Brain microvascular endothelial cell (primary cell): ENCODE measurements around the gene NCMAP.

Source experiments
- DNase-seq: peaks from one replicate; pipeline ENCODE4 v3.0.0-alpha.2; 2020
- H3K27ac ChIP-seq: fragments of 250-450 bp; sonication (Bioruptor Pico); 2 replicates; pipeline ENCODE4 v1.5.1; 2020; ENCODE audit warnings: mild to moderate bottlenecking, moderate library complexity
- H3K27me3 ChIP-seq: fragments of 250-450 bp; sonication (Bioruptor Pico); replicated peaks from 2 replicates; pipeline ENCODE4 v1.5.1; 2020; ENCODE audit warnings: mild to moderate bottlenecking
- H3K36me3 ChIP-seq: fragments of 250-450 bp; sonication (Bioruptor Pico); replicated peaks from 2 replicates; pipeline ENCODE4 v1.5.1; 2020; ENCODE audit warnings: mild to moderate bottlenecking
- H3K4me3 ChIP-seq: 2 replicates; pipeline ENCODE4 v1.5.1; 2011; ENCODE audit warnings: low read depth, mild to moderate bottlenecking, control low read depth, low read length, moderate library complexity
- in situ Hi-C: cut with HindIII; loops from 2 replicates; pipeline ENCODE4 v1.10.0; 2017; ENCODE audit warnings: low sequenced_read_pairs, low pct_ligation_motif_present
- TF ChIP-seq, protein P1 (sequence below): IDR thresholded peaks from 2 replicates; pipeline ENCODE4 v1.5.1; 2011; ENCODE audit warnings: low read depth, mild to moderate bottlenecking, moderate library complexity, low read length, control low read depth, inconsistent platforms; ENCODE audit errors: missing control alignments

NCMAP gene

DNA sequence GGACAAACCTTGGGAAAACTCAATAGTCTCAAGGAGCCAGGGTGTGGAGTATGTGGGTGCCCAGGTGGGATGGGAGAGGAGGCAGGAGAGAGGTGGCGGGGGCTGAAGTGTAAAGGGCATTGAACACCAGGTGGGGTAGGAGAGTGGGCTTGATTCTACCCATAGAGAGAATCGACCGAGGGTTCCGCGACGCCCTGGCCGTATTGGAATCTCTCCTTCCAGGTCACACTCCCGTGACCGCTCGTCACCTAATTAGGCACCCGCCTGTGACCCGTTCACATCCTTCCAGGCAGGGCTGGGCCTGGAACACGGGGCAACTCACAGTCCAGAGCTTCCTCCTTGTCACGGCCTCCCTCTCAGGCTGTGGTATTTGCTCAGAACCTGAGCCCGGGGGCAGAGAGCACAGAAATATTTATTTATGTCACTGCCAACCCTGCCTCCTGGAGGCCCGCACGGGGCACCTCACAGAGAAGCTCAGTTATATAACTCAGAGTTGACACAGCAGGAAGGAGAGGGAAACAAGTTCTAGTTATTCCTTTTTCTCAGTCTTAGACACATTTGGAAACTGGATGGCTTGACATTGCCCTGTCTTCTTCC lies 12.0 kb downstream of the NCMAP start:
- Histone ChIP-seq H3K27me3 (no peaks in the 10 kb centered on the region), H3K4me3 (no peak overlapping the region), H3K27ac (no peak overlapping the region), H3K36me3 (no peaks in the 10 kb centered on the region)
- in situ Hi-C loops = no loop called here
- no peak for DNase-seq
- TF ChIP-seq, protein P1, sequence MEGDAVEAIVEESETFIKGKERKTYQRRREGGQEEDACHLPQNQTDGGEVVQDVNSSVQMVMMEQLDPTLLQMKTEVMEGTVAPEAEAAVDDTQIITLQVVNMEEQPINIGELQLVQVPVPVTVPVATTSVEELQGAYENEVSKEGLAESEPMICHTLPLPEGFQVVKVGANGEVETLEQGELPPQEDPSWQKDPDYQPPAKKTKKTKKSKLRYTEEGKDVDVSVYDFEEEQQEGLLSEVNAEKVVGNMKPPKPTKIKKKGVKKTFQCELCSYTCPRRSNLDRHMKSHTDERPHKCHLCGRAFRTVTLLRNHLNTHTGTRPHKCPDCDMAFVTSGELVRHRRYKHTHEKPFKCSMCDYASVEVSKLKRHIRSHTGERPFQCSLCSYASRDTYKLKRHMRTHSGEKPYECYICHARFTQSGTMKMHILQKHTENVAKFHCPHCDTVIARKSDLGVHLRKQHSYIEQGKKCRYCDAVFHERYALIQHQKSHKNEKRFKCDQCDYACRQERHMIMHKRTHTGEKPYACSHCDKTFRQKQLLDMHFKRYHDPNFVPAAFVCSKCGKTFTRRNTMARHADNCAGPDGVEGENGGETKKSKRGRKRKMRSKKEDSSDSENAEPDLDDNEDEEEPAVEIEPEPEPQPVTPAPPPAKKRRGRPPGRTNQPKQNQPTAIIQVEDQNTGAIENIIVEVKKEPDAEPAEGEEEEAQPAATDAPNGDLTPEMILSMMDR = no peak

DNA sequence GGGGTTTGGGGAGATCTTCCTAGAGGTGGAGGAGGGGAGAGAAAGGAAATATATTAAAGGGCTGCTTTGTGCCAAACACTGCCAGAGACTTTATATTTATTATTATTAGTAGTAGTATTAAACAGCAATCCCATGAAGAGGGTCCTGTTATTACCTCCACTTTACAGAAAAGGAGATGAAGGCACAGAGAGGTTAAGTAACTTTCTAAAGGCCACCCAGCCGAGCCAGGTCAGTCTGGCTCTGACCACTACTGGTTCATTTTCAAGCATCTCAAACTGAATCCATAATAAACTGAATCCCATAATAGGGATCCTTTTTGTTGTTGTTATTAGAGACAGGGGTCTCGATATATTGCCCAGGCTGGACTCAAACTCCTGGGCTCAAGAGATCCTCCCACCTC lies 12.6 kb downstream of the NCMAP start:
- no peak for DNase-seq
- Histone ChIP-seq H3K36me3 (no peaks in the 10 kb centered on the region), H3K4me3 (no peak overlapping the region), H3K27me3 (no peaks in the 10 kb centered on the region), H3K27ac (no peak overlapping the region)
- in situ Hi-C loops = no loop called here
- TF ChIP-seq, protein P1 = no peak

DNA sequence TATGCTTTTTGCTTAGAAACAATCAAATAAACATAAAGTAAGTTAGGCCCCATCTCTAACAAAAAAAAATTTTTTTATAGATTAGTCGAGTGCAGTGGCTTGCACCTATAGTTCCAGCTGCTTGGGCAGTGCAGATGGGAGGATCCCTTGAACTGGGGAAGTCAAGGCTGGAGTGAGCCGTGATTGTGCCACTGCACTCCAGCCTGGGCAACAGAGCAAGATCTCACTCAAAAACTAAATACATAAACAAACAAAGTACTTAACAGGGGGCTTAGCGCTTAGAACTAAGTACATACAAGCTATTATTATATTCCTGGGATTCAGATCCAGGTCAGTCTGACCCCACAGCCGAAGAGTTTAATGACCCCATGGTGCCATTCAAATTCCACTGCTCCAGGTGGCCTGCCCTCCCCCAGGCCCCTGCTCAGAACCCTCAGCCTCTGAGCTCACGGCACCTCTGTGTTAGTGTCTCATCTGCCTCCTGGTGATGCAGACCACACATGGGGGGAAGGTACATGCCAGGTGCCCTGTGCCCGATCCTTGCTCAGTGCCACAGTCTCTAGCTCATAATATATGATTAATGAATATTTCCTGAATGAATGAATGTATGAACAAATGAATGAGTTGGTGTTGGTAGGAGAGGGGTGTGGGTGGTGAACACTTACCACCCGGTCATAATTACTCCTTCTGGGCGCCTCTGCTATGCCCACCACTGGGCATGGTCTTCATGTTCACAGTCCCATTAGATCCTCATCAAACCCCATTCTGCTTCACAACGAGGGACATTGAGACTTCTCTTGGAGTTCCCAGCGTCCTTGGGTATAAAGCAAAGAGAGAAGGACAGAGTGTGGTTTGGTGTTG lies 14.6 kb downstream of the NCMAP start:
- DNase-seq = no peak
- in situ Hi-C loops = no loop called here
- Histone ChIP-seq H3K27me3 (no peaks in the 10 kb centered on the region), H3K36me3 (no peaks in the 10 kb centered on the region), H3K4me3 (no peak overlapping the region), H3K27ac (no peak overlapping the region)
- TF ChIP-seq, protein P1 = no peak

DNA sequence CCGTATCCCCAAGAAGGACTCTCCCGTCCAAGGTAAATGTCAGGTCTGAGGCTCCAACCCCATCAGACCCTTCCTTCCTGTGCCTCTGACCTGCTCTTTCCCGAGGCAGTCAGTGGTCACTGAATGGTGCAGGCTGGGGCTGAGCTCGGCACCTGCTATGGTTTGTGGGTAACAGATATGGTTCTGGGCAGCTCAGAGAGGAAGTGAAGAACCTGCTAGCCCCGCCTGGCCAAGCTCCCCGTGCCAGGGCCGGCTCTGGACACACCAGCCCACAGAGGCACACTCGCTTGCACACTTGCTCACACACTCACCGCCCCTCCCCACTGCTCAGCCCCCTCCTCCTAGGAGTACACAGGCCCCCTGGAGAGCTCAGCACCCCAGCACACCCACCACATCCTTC lies 16.4 kb downstream of the NCMAP start:
- Histone ChIP-seq H3K36me3 (no peaks in the 10 kb centered on the region), H3K4me3 (no peak overlapping the region), H3K27ac (no peak overlapping the region), H3K27me3 (no peaks in the 10 kb centered on the region)
- TF ChIP-seq, protein P1 = no peak
- DNase-seq = no peak
- in situ Hi-C loops = no loop called here

DNA sequence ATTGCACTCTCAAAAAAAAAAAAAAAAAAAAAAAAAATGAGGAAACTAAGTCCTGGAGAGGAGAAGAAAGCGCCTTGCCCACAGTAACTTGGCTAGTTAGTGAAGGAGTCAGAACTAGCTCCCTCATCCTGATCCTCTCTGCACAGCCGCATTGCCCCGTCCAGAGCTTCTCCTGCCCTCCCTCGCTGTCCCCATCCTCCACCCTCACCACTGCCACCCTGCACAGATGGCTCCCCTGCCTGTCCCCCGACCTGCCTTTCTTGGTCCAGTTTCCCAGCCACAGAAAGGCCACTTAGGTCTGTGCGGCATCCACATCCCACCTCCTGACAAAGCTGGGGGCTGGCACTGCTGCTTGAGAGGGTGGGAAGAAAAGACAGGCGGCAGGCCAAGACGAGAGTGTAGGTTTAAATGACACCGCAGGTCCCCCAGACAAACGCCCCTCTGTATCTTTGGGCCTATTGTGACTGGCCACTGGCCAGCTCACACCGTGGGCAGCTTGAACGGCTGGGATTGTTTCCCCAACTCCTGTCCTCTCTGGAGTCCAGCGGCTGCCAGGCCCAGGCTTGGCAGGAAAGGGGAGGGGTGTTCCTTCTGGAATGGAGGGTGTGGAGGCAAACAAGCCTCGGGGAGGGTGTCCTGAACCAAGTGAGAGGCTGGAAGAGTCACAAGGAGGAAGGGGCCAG lies 20.2 kb downstream of the NCMAP start:
- no peaks in the 10 kb centered on the region for H3K36me3 ChIP-seq
- TF ChIP-seq, protein P1 = no peak
- H3K27ac ChIP-seq = no peak overlapping the region
- in situ Hi-C loops = no loop called here
- DNase-seq = no peak
- no peak overlapping the region for H3K4me3 ChIP-seq
- H3K27me3 ChIP-seq = no peaks in the 10 kb centered on the region
